ENCODE data around the gene LDLRAD1.
A peak's percentile ranks its signal among the peaks of the same experiment; 100 is the strongest.
"Not testable (repeated sequence)": the region's sequence is repeated elsewhere in the genome, so short reads cannot be mapped to it uniquely, and the experiment has no call there.

Gene LDLRAD1

GRCh38 chr1:53987880-53988279, 30.1 kb downstream of the LDLRAD1 start:
- Mint-ChIP-seq H3K4me3 (no peak overlapping the region), H3K27ac (no peak overlapping the region), H3K27me3 (no peaks in the 10 kb centered on the region), H3K9me3 (no peaks in the 10 kb centered on the region), H3K4me1 (no peaks in the 10 kb centered on the region), H3K36me3 (no peaks in the 10 kb centered on the region)
- DNase-seq (no peak), ATAC-seq (replicated peaks) (no peak)

- no peak overlapping the region for H3K27ac Mint-ChIP-seq
Observed at GRCh38 chr1:53986458-53986857, 31.5 kb downstream of the LDLRAD1 start.

GRCh38 chr1:53984726-53985125, 33.3 kb downstream of the LDLRAD1 start:
- peaks cover 6 to 10% of the 10 kb centered on the region in 2 donors for H3K27me3 Mint-ChIP-seq
- no peak overlapping the region for H3K27ac Mint-ChIP-seq
- DNase-seq, result no peak
- no peak for ATAC-seq (replicated peaks)
- no peak overlapping the region for H3K4me3 Mint-ChIP-seq
- peaks cover 4 to 5% of the 10 kb centered on the region in 2 donors for H3K4me1 Mint-ChIP-seq
- no peaks in the 10 kb centered on the region for H3K36me3 Mint-ChIP-seq
- no peaks in the 10 kb centered on the region for H3K9me3 Mint-ChIP-seq

More at GRCh38 chr1:53986458-53986857, 31.5 kb downstream of the LDLRAD1 start:
- DNase-seq (no peak), ATAC-seq (replicated peaks) (no peak)
- Mint-ChIP-seq H3K4me1 (no peaks in the 10 kb centered on the region), H3K9me3 (no peaks in the 10 kb centered on the region), H3K27me3 (peaks cover 6 to 7% of the 10 kb centered on the region in 2 donors), H3K4me3 (no peak overlapping the region), H3K36me3 (no peaks in the 10 kb centered on the region)

- DNase-seq (no peak), ATAC-seq (replicated peaks) (no peak)
- no peak overlapping the region for H3K4me3 Mint-ChIP-seq
- peaks cover 7 to 8% of the 10 kb centered on the region in 2 donors for H3K4me1 Mint-ChIP-seq
- H3K9me3 Mint-ChIP-seq, result no peaks in the 10 kb centered on the region
- no peaks in the 10 kb centered on the region for H3K36me3 Mint-ChIP-seq
- peaks cover 6 to 10% of the 10 kb centered on the region in 2 donors for H3K27me3 Mint-ChIP-seq
- no peak overlapping the region for H3K27ac Mint-ChIP-seq
Observed at GRCh38 chr1:53982763-53983104, 35.3 kb downstream of the LDLRAD1 start.

GRCh38 chr1:53982034-53982762, 35.8 kb downstream of the LDLRAD1 start:
- H3K4me3 Mint-ChIP-seq, result no peak overlapping the region
- peaks cover 7 to 8% of the 10 kb centered on the region in 2 donors for H3K4me1 Mint-ChIP-seq
- H3K9me3 Mint-ChIP-seq, result no peaks in the 10 kb centered on the region
- DNase-seq (no peak), ATAC-seq (replicated peaks) (no peak)
- H3K27me3 Mint-ChIP-seq, result peaks cover 6 to 10% of the 10 kb centered on the region in 2 donors
- no peaks in the 10 kb centered on the region for H3K36me3 Mint-ChIP-seq
- no peak overlapping the region for H3K27ac Mint-ChIP-seq

GRCh38 chr1:53981220-53981619, 36.8 kb downstream of the LDLRAD1 start:
- ATAC-seq (replicated peaks) (no peak), DNase-seq (no peak)
- Mint-ChIP-seq H3K27me3 (peaks cover 6 to 10% of the 10 kb centered on the region in 2 donors), H3K36me3 (no peaks in the 10 kb centered on the region), H3K4me3 (no peak overlapping the region), H3K4me1 (peaks cover 7 to 8% of the 10 kb centered on the region in 2 donors), H3K27ac (no peak overlapping the region), H3K9me3 (no peaks in the 10 kb centered on the region)

- no peak overlapping the region for H3K4me3 Mint-ChIP-seq
- no peak overlapping the region for H3K27ac Mint-ChIP-seq
- DNase-seq, result peak; percentile 6
- peaks cover 5 to 8% of the 10 kb centered on the region in 2 donors for H3K36me3 Mint-ChIP-seq
- H3K4me1 Mint-ChIP-seq, result peaks cover 7 to 8% of the 10 kb centered on the region in 2 donors
- H3K9me3 Mint-ChIP-seq, result no peaks in the 10 kb centered on the region
- peaks cover 6 to 10% of the 10 kb centered on the region in 2 donors for H3K27me3 Mint-ChIP-seq
- ATAC-seq (replicated peaks), result peak; percentile 71 to 80
Observed at GRCh38 chr1:53979712-53980450, 38.1 kb downstream of the LDLRAD1 start.

GRCh38 chr1:53975861-53976260, 42.1 kb downstream of the LDLRAD1 start:
- DNase-seq, result no peak
- ATAC-seq (replicated peaks), result no peak
- Mint-ChIP-seq H3K27ac (no peak overlapping the region), H3K27me3 (no peaks in the 10 kb centered on the region), H3K9me3 (no peaks in the 10 kb centered on the region), H3K4me1 (peaks cover 7 to 8% of the 10 kb centered on the region in 2 donors), H3K36me3 (peaks cover 17 to 19% of the 10 kb centered on the region in 2 donors), H3K4me3 (no peak overlapping the region)

GRCh38 chr1:53971718-53972117, 46.3 kb downstream of the LDLRAD1 start:
- Mint-ChIP-seq H3K4me1 (no peaks in the 10 kb centered on the region), H3K9me3 (no peaks in the 10 kb centered on the region)

GRCh38 chr1:53969323-53969722, 48.7 kb downstream of the LDLRAD1 start:
- not testable (repeated sequence) for H3K4me1 Mint-ChIP-seq; DNase-seq; H3K9me3 Mint-ChIP-seq; H3K27ac Mint-ChIP-seq; ATAC-seq (replicated peaks); H3K4me3 Mint-ChIP-seq; H3K27me3 Mint-ChIP-seq
- peaks cover 28 to 36% of the 10 kb centered on the region in 2 donors for H3K36me3 Mint-ChIP-seq

More at GRCh38 chr1:53971718-53972117, 46.3 kb downstream of the LDLRAD1 start:
- no peak overlapping the region for H3K4me3 Mint-ChIP-seq
- no peaks in the 10 kb centered on the region for H3K27me3 Mint-ChIP-seq
- ATAC-seq (replicated peaks) (no peak), DNase-seq (no peak)
- no peak overlapping the region for H3K27ac Mint-ChIP-seq
- peaks cover 27 to 37% of the 10 kb centered on the region in 2 donors for H3K36me3 Mint-ChIP-seq

- Mint-ChIP-seq H3K4me1 (no peaks in the 10 kb centered on the region), H3K27ac (no peak overlapping the region), H3K9me3 (no peaks in the 10 kb centered on the region), H3K27me3 (no peaks in the 10 kb centered on the region), H3K36me3 (peaks cover 34 to 44% of the 10 kb centered on the region in 2 donors), H3K4me3 (no peak overlapping the region)
- ATAC-seq (replicated peaks) (no peak), DNase-seq (no peak)
Observed at GRCh38 chr1:53968125-53968513, 49.9 kb downstream of the LDLRAD1 start.

- peaks cover 32 to 46% of the 10 kb centered on the region in 2 donors for H3K36me3 Mint-ChIP-seq
- H3K27me3 Mint-ChIP-seq, result no peaks in the 10 kb centered on the region
- DNase-seq (no peak), ATAC-seq (replicated peaks) (no peak)
- no peak overlapping the region for H3K27ac Mint-ChIP-seq
- no peaks in the 10 kb centered on the region for H3K4me1 Mint-ChIP-seq
- H3K9me3 Mint-ChIP-seq, result no peaks in the 10 kb centered on the region
- H3K4me3 Mint-ChIP-seq, result no peak overlapping the region
Observed at GRCh38 chr1:53967409-53968124, 50.4 kb downstream of the LDLRAD1 start.

- Mint-ChIP-seq H3K36me3 (peaks cover 32 to 48% of the 10 kb centered on the region in 2 donors), H3K27me3 (no peaks in the 10 kb centered on the region), H3K27ac (no peak overlapping the region), H3K4me1 (no peaks in the 10 kb centered on the region), H3K4me3 (no peak overlapping the region), H3K9me3 (no peaks in the 10 kb centered on the region)
- DNase-seq (no peak), ATAC-seq (replicated peaks) (no peak)
Observed at GRCh38 chr1:53966794-53967193, 51.2 kb downstream of the LDLRAD1 start.

GRCh38 chr1:53964109-53964508, 53.9 kb downstream of the LDLRAD1 start:
- Mint-ChIP-seq H3K9me3 (no peaks in the 10 kb centered on the region), H3K36me3 (peaks cover 25 to 48% of the 10 kb centered on the region in 2 donors), H3K4me1 (no peaks in the 10 kb centered on the region), H3K27ac (no peak overlapping the region), H3K4me3 (no peak overlapping the region), H3K27me3 (no peaks in the 10 kb centered on the region)
- DNase-seq (no peak), ATAC-seq (replicated peaks) (no peak)
